HG02840 (cell line): ENCODE measurements around the gene CPB2.

Source experiments
- ATAC-seq: cut with Tn5 transposase; IDR thresholded peaks from one replicate; pipeline ENCODE4 v1.9.1; 2021; ENCODE audit warnings: mild to moderate bottlenecking, moderate library complexity, moderate number of reproducible peaks; ENCODE audit not compliant: unreplicated experiment, low FRiP score

Gene CPB2

GRCh38 chr13:46101002-46101401 lies 3.8 kb downstream of the CPB2 start:
- ATAC-seq: no peak

GRCh38 chr13:46100191-46100815 lies 4.5 kb downstream of the CPB2 start:
- ATAC-seq: no peak

- no peak for ATAC-seq
These were observed 7.2 kb downstream of the CPB2 start for GRCh38 chr13:46097663-46098062.

- ATAC-seq: no peak
These were observed 7.8 kb downstream of the CPB2 start for GRCh38 chr13:46097015-46097414.

GRCh38 chr13:46094478-46094877 lies 10.4 kb downstream of the CPB2 start:
- ATAC-seq: no peak

GRCh38 chr13:46088821-46089562 lies 15.8 kb downstream of the CPB2 start:
- no peak for ATAC-seq

GRCh38 chr13:46087481-46087880 lies 17.4 kb downstream of the CPB2 start:
- no peak for ATAC-seq

GRCh38 chr13:46086985-46087384 lies 17.8 kb downstream of the CPB2 start:
- no peak for ATAC-seq

GRCh38 chr13:46086421-46086922 lies 18.4 kb downstream of the CPB2 start:
- no peak for ATAC-seq

- ATAC-seq: no peak
These were observed 19.1 kb downstream of the CPB2 start for GRCh38 chr13:46085737-46086136.

- no peak for ATAC-seq
These were observed 22.5 kb downstream of the CPB2 start for GRCh38 chr13:46082324-46082723.

GRCh38 chr13:46079770-46080169 lies 25.1 kb downstream of the CPB2 start:
- ATAC-seq: no peak

GRCh38 chr13:46077265-46077664 lies 27.6 kb downstream of the CPB2 start:
- ATAC-seq: no peak

GRCh38 chr13:46076827-46077226 lies 28.0 kb downstream of the CPB2 start:
- ATAC-seq: no peak

- no peak for ATAC-seq
These were observed 29.0 kb downstream of the CPB2 start for GRCh38 chr13:46075811-46076210.

- no peak for ATAC-seq
These were observed 33.1 kb downstream of the CPB2 start for GRCh38 chr13:46071590-46072249.

- ATAC-seq: no peak
These were observed 41.5 kb downstream of the CPB2 start for GRCh38 chr13:46063292-46063691.

GRCh38 chr13:46062185-46062584 lies 42.6 kb downstream of the CPB2 start:
- ATAC-seq: no peak

GRCh38 chr13:46059405-46059804 lies 45.4 kb downstream of the CPB2 start:
- ATAC-seq: no peak

GRCh38 chr13:46058268-46058667 lies 46.6 kb downstream of the CPB2 start:
- ATAC-seq: no peak

- no peak for ATAC-seq
These were observed 47.4 kb downstream of the CPB2 start for GRCh38 chr13:46057256-46058015.
